AG09309 (cell line): ENCODE measurements around the gene NIP7.
A peak's percentile ranks its signal among the peaks of the same experiment; 100 is the strongest.

ENCODE experiments used
- DNase-seq: peaks from one replicate; pipeline ENCODE4 v3.0.0-alpha.2; 2010; ENCODE audit warnings: low read depth
- H3K4me3 ChIP-seq: 2 replicates; pipeline ENCODE4 v1.5.1; 2011; ENCODE audit warnings: mild to moderate bottlenecking, low read depth, low read length, moderate library complexity; ENCODE audit not compliant: control insufficient read depth
- CTCF ChIP-seq: IDR thresholded peaks from 2 replicates; pipeline ENCODE4 v1.5.1; 2011; ENCODE audit warnings: mild to moderate bottlenecking, low read depth, low read length, inconsistent platforms; ENCODE audit not compliant: insufficient read depth, control insufficient read depth; ENCODE audit errors: missing control alignments

The NIP7 gene

GRCh38 chr16:69311533-69312387, 27.8 kb upstream of the NIP7 start:
- peak overlapping the region; percentile 96 for H3K4me3 ChIP-seq
- no peak for DNase-seq
- TF ChIP-seq CTCF: peak; percentile 16

GRCh38 chr16:69313469-69313868, 26.1 kb upstream of the NIP7 start:
- DNase-seq: no peak
- TF ChIP-seq CTCF: no peak
- H3K4me3 ChIP-seq: no peak overlapping the region

GRCh38 chr16:69314534-69314933, 25.0 kb upstream of the NIP7 start:
- no peak for TF ChIP-seq CTCF

GRCh38 chr16:69315486-69316311, 23.9 kb upstream of the NIP7 start:
- no peak for TF ChIP-seq CTCF
- DNase-seq: no peak
- no peak overlapping the region for H3K4me3 ChIP-seq

More at GRCh38 chr16:69314534-69314933, 25.0 kb upstream of the NIP7 start:
- DNase-seq: no peak
- no peak overlapping the region for H3K4me3 ChIP-seq

GRCh38 chr16:69316595-69317034, 23.0 kb upstream of the NIP7 start:
- no peak overlapping the region for H3K4me3 ChIP-seq
- no peak for TF ChIP-seq CTCF
- DNase-seq: no peak

- no peak for TF ChIP-seq CTCF
Measured at GRCh38 chr16:69318177-69318910, 21.2 kb upstream of the NIP7 start.

More at GRCh38 chr16:69318177-69318910, 21.2 kb upstream of the NIP7 start:
- DNase-seq: no peak
- H3K4me3 ChIP-seq: no peak overlapping the region
